Neuronal stem cell (in vitro differentiated cells): ENCODE results near the gene MDFIC.
A peak's percentile ranks its signal among the peaks of the same experiment; 100 is the strongest.

ENCODE experiments used
- DNase-seq: peaks from one replicate; pipeline ENCODE4 v3.0.0-alpha.2; 2013; ENCODE audit warnings: low spot score
- H2AFZ ChIP-seq: one replicate; pipeline ENCODE4 v1.6.1; 2013; ENCODE audit warnings: mild to moderate bottlenecking, low read length, inconsistent platforms
- H2AK5ac ChIP-seq: 2 replicates; pipeline ENCODE4 v1.6.1; 2013; ENCODE audit warnings: low read depth, mild to moderate bottlenecking, inconsistent platforms, low read length, moderate library complexity, mixed read lengths
- H2BK120ac ChIP-seq: 2 replicates; pipeline ENCODE4 v1.6.1; 2013; ENCODE audit warnings: low read depth, mild to moderate bottlenecking, inconsistent platforms, low read length, moderate library complexity, mixed read lengths
- H2BK12ac ChIP-seq: one replicate; pipeline ENCODE4 v1.6.1; 2013; ENCODE audit warnings: low read length, inconsistent platforms
- H2BK15ac ChIP-seq: 2 replicates; pipeline ENCODE4 v1.6.1; 2013; ENCODE audit warnings: mild to moderate bottlenecking, low read length, inconsistent platforms, mixed read lengths
- H2BK5ac ChIP-seq: one replicate; pipeline ENCODE4 v1.6.1; 2013; ENCODE audit warnings: inconsistent platforms, mild to moderate bottlenecking, low read length, moderate library complexity
- H3K14ac ChIP-seq: one replicate; pipeline ENCODE4 v1.6.1; 2013; ENCODE audit warnings: low read length, inconsistent platforms
- H3K18ac ChIP-seq: 2 replicates; pipeline ENCODE4 v1.6.1; 2013; ENCODE audit warnings: low read length, inconsistent platforms
- H3K23ac ChIP-seq: 2 replicates; pipeline ENCODE4 v1.6.1; 2013; ENCODE audit warnings: low read depth, mild to moderate bottlenecking, mixed read lengths, low read length, inconsistent platforms; ENCODE audit not compliant: poor library complexity
- H3K27ac ChIP-seq: replicated peaks from 3 replicates; pipeline ENCODE4 v1.5.1; 2013; ENCODE audit warnings: low read length, inconsistent platforms
- H3K27me3 ChIP-seq, 3 experiments: 2 replicates each; pipeline ENCODE4 v1.6.1; 2013; ENCODE audit warnings: low read length in 3 of 3, mild to moderate bottlenecking in 2 of 3, inconsistent platforms in 1 of 3, low read depth in 1 of 3, mixed read lengths in 1 of 3, moderate library complexity in 1 of 3; ENCODE audit not compliant: control insufficient read depth in 3 of 3, insufficient read depth in 3 of 3
- H3K36me3 ChIP-seq, 2 donors: replicated peaks in 1 of 2; 2 replicates each; pipeline ENCODE4 v1.6.1; 2013; ENCODE audit warnings: low read length in 2 of 2; ENCODE audit not compliant: control insufficient read depth in 2 of 2, insufficient read depth in 2 of 2
- H3K4ac ChIP-seq: 2 replicates; pipeline ENCODE4 v1.6.1; 2013; ENCODE audit warnings: inconsistent platforms, mild to moderate bottlenecking, low read length, moderate library complexity
- H3K4me1 ChIP-seq, 2 donors: 1 replicate in 1 of 2; 2 replicates in 1 of 2; pipeline ENCODE4 v1.6.1; 2013; ENCODE audit warnings: low read length in 2 of 2, low read depth in 1 of 2; ENCODE audit not compliant: control insufficient read depth in 2 of 2, insufficient read depth in 1 of 2
- H3K4me2 ChIP-seq: one replicate; pipeline ENCODE4 v1.6.1; 2013; ENCODE audit warnings: mild to moderate bottlenecking, low read length, inconsistent platforms; ENCODE audit not compliant: insufficient read depth, poor library complexity, severe bottlenecking
- H3K4me3 ChIP-seq, 2 donors: 2 replicates each; pipeline ENCODE4 v1.5.1; 2013; ENCODE audit warnings: low read length in 2 of 2, mild to moderate bottlenecking in 2 of 2, inconsistent platforms in 1 of 2, moderate library complexity in 1 of 2
- H3K79me1 ChIP-seq: one replicate; pipeline ENCODE4 v1.6.1; 2013; ENCODE audit warnings: low read depth, mild to moderate bottlenecking, inconsistent platforms, low read length, moderate library complexity
- H3K9ac ChIP-seq: one replicate; pipeline ENCODE4 v1.6.1; 2013; ENCODE audit warnings: mild to moderate bottlenecking, low read depth, low read length, inconsistent platforms; ENCODE audit not compliant: poor library complexity
- H3K9me3 ChIP-seq, 2 donors: replicated peaks in 1 of 2; 2 replicates each; pipeline versions ENCODE3 to v1.6.1; 2013; ENCODE audit warnings: low read length in 2 of 2, mild to moderate bottlenecking in 2 of 2, inconsistent platforms in 1 of 2, low read depth in 1 of 2, mixed read lengths in 1 of 2, moderate library complexity in 1 of 2; ENCODE audit not compliant: control insufficient read depth in 2 of 2, insufficient read depth in 1 of 2
- H4K8ac ChIP-seq: one replicate; pipeline ENCODE4 v1.6.1; 2013; ENCODE audit warnings: low read depth, mild to moderate bottlenecking, inconsistent platforms, low read length, moderate library complexity
- H4K91ac ChIP-seq: one replicate; pipeline ENCODE4 v1.6.1; 2013; ENCODE audit warnings: low read length, low read depth, mild to moderate bottlenecking, inconsistent platforms; ENCODE audit not compliant: poor library complexity
- WGBS, 2 donors: extraction: QIAGEN DNeasy Blood & Tissue Kit; methylation state at CpG; one replicate each; pipeline ENCODE4 v1.1.7; 2013; ENCODE audit warnings: missing lambda C conversion rate in 2 of 2, mixed read lengths in 1 of 2; ENCODE audit not compliant: insufficient read length in 2 of 2, insufficient replicate concordance in 1 of 2; ENCODE audit errors: extremely low coverage in 2 of 2; 5-methylcytosine and 5-hydroxymethylcytosine counted together

Gene MDFIC

GRCh38 chr7:115009736-115010440, 88.0 kb downstream of the MDFIC start:
- H3K9ac ChIP-seq = no peak overlapping the region
- H4K91ac ChIP-seq = no peak overlapping the region
- no peak overlapping the region for H2BK15ac ChIP-seq
- no peak overlapping the region for H3K14ac ChIP-seq
- DNase-seq = no peak
- H3K4me3 ChIP-seq = no peak overlapping the region
- H2BK12ac ChIP-seq = no peak overlapping the region
- H4K8ac ChIP-seq = no peak overlapping the region
- no peak overlapping the region for H3K18ac ChIP-seq
- no peak overlapping the region for H2BK120ac ChIP-seq
- no peaks in the 10 kb centered on the region for H3K9me3 ChIP-seq
- H3K27me3 ChIP-seq = no peaks in the 10 kb centered on the region
- no CpG with 5 or more reads among the region's 1 CpG for WGBS, 2 donors
- H3K4me2 ChIP-seq = no peak overlapping the region
- H3K36me3 ChIP-seq = no peaks in the 10 kb centered on the region
- H2BK5ac ChIP-seq = no peak overlapping the region
- H3K4me1 ChIP-seq = peaks cover 11 to 23% of the 10 kb centered on the region in 2 donors
- no peak overlapping the region for H2AK5ac ChIP-seq
- peak overlapping the region; percentile 17 for H2AFZ ChIP-seq
- H3K27ac ChIP-seq = no peak overlapping the region
- H3K4ac ChIP-seq = no peak overlapping the region
- H3K23ac ChIP-seq = no peak overlapping the region
- no peaks in the 10 kb centered on the region for H3K79me1 ChIP-seq

- Histone ChIP-seq H3K4me3 (no peak overlapping the region), H4K91ac (no peak overlapping the region), H2BK15ac (no peak overlapping the region), H3K9ac (no peak overlapping the region), H3K79me1 (no peaks in the 10 kb centered on the region), H4K8ac (no peak overlapping the region), H2BK12ac (no peak overlapping the region), H3K23ac (no peak overlapping the region), H3K36me3 (no peaks in the 10 kb centered on the region), H3K27ac (no peak overlapping the region), H2AK5ac (no peak overlapping the region), H3K4me2 (no peak overlapping the region), H3K4ac (no peak overlapping the region), H3K14ac (no peak overlapping the region), H3K18ac (no peak overlapping the region), H3K4me1 (peaks cover 9 to 24% of the 10 kb centered on the region in 2 donors), H3K9me3 (no peaks in the 10 kb centered on the region), H2BK120ac (no peak overlapping the region), H3K27me3 (no peaks in the 10 kb centered on the region), H2AFZ (no peak overlapping the region), H2BK5ac (no peak overlapping the region)
- WGBS, 2 donors = no CpG with 5 or more reads among the region's 1 CpG
- no peak for DNase-seq
These were observed 88.5 kb downstream of the MDFIC start for GRCh38 chr7:115010441-115010820.

- no peaks in the 10 kb centered on the region for H3K27me3 ChIP-seq
- no peak overlapping the region for H3K4me2 ChIP-seq
- no peak overlapping the region for H3K14ac ChIP-seq
- no peak overlapping the region for H3K27ac ChIP-seq
- no peak for DNase-seq
- no peak overlapping the region for H2BK15ac ChIP-seq
- no CpG with 5 or more reads among the region's 3 CpGs for WGBS, 2 donors
- H3K4me1 ChIP-seq = peaks cover 2 to 19% of the 10 kb centered on the region in 2 donors
- H2AK5ac ChIP-seq = no peak overlapping the region
- no peak overlapping the region for H3K18ac ChIP-seq
- no peak overlapping the region for H2AFZ ChIP-seq
- H2BK5ac ChIP-seq = no peak overlapping the region
- H4K91ac ChIP-seq = no peak overlapping the region
- no peak overlapping the region for H2BK12ac ChIP-seq
- no peak overlapping the region for H3K4ac ChIP-seq
- H3K9me3 ChIP-seq = no peaks in the 10 kb centered on the region
- H4K8ac ChIP-seq = no peak overlapping the region
- H3K36me3 ChIP-seq = peaks cover 0 to 4% of the 10 kb centered on the region in 2 donors
- H3K23ac ChIP-seq = no peak overlapping the region
- no peak overlapping the region for H3K4me3 ChIP-seq
- no peak overlapping the region for H2BK120ac ChIP-seq
- H3K9ac ChIP-seq = no peak overlapping the region
- H3K79me1 ChIP-seq = no peaks in the 10 kb centered on the region
These were observed 92.0 kb downstream of the MDFIC start for GRCh38 chr7:115013886-115014285.

GRCh38 chr7:115014794-115015193, 92.9 kb downstream of the MDFIC start:
- Histone ChIP-seq H2BK120ac (no peak overlapping the region), H4K91ac (no peak overlapping the region), H2AK5ac (no peak overlapping the region), H3K27ac (no peak overlapping the region), H2BK5ac (no peak overlapping the region), H3K18ac (no peak overlapping the region), H3K9ac (no peak overlapping the region), H2BK12ac (no peak overlapping the region), H3K36me3 (peaks cover 0 to 4% of the 10 kb centered on the region in 2 donors), H3K14ac (no peak overlapping the region), H3K23ac (no peak overlapping the region), H2AFZ (no peak overlapping the region), H3K9me3 (no peaks in the 10 kb centered on the region), H3K27me3 (no peaks in the 10 kb centered on the region), H3K79me1 (no peaks in the 10 kb centered on the region), H3K4me2 (no peak overlapping the region), H3K4ac (no peak overlapping the region), H2BK15ac (no peak overlapping the region), H3K4me3 (no peak overlapping the region), H4K8ac (no peak overlapping the region), H3K4me1 (peaks cover 2 to 10% of the 10 kb centered on the region in 2 donors)
- no CpG with 5 or more reads among the region's 1 CpG for whole genome bisulfite sequencing, 2 donors
- no peak for DNase-seq
